HG03558 (cell line): Measurements from ENCODE around the gene DDX41.
"Not testable (repeated sequence)": the region's sequence is repeated elsewhere in the genome, so short reads cannot be mapped to it uniquely, and the experiment has no call there.

ENCODE experiments used
- ATAC-seq: cut with Tn5 transposase; IDR thresholded peaks from one replicate; pipeline ENCODE4 v1.9.1; 2021; ENCODE audit warnings: moderate number of reproducible peaks; ENCODE audit not compliant: unreplicated experiment; ENCODE audit errors: extremely low read depth

Gene DDX41

DNA sequence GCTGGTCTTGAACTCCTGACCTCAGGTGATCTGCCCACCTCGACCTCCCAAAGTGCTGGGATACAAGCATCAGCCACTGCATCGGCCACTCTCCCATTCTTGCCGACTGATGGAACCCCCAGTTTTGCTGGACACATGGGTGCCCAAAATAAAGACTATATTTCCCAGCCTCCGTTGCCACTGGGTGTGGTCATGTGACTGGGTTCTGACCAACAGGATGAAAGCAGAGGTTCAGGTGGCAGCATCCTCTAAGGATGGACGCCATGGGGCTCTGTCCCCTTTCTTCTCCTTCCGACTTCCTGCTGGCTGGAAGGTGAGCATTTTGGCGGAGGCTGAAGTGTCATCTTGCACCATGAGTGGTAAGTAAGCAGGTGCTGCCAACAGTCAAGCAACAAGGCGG, 29.6 kb downstream of the DDX41 start:
- ATAC-seq, result no peak

DNA sequence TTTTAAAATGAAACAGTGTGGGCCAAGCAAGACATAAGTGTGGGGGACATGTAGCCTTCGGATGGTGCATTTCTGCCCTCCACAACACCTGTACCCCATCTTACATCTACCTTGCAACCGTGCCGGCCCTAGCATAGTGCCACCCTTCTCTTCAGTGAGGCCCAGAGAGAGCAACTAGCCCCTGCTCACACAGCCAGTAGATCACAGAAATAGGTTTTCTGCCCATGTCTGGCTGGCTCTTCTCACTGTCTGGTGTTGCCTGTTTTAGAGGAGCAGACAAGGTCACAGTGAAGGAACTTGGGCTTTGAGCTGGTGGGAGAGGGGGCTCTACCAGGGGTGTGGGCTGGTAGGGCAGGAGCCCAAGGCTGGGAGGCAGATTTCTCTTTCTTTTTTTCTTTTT, 30.5 kb downstream of the DDX41 start:
- no peak for ATAC-seq

- not testable (repeated sequence) for ATAC-seq
These were observed 31.0 kb downstream of the DDX41 start for GRCh38 chr5:177485753-177486152.

DNA sequence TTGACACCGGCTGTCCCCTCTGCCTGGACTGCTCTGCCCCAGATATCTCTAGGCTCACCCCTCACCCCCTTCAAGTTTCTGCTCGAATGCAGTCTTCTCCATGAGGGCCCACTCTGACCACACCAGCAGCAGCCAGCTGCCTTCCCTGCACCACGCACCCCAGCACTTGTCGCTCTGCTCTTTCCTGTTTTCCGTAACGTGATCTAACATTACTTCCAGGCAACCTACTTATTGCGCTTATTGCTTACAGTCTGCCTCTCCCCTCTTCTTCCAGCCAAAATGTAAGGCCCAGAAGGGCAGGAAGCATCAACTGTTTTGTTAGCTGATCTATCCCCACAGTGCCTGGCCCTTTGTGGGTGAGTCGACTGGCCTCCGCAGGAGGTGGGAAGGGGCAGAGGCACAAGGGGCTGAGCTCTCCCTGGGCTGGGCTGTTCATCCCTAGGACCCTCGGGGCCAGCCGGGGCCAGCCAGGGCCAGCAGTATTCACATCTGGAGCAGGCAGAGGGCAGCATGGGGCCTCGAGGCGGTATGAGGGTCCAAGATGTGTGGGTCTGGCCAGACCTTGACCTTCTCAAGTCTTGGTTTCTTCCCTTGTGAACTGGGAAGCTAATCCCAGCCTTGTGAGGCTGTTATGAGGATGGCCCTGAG, 31.7 kb downstream of the DDX41 start:
- ATAC-seq, result no peak

- ATAC-seq, result no peak
These were observed 32.5 kb downstream of the DDX41 start for GRCh38 chr5:177483994-177484901.

- ATAC-seq, result no peak
These were observed 33.7 kb downstream of the DDX41 start for GRCh38 chr5:177483042-177483441.

DNA sequence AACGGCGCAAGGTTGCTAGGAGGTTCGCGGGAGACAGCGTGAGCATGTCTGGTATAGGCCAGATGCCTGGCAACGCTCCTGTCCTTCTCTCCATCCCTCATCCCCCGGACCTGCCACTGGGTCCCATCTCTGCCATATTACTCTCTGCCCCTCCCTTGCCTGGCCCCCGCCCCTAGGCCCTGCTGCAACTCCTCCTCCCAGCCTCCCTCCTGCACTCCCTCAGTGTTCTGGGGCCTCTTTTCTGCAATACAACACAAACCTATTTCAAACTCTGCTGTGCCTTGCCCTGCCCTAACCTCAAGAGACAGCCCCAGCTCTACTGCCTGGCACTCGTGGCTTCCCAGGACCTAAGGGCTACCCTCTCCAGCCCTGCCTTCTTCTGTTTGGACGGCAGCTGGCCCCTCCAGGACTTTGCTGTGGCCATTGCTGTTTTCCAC, 34.4 kb downstream of the DDX41 start:
- ATAC-seq, result no peak

GRCh38 chr5:177479774-177480173, 37.0 kb downstream of the DDX41 start:
- no peak for ATAC-seq

DNA sequence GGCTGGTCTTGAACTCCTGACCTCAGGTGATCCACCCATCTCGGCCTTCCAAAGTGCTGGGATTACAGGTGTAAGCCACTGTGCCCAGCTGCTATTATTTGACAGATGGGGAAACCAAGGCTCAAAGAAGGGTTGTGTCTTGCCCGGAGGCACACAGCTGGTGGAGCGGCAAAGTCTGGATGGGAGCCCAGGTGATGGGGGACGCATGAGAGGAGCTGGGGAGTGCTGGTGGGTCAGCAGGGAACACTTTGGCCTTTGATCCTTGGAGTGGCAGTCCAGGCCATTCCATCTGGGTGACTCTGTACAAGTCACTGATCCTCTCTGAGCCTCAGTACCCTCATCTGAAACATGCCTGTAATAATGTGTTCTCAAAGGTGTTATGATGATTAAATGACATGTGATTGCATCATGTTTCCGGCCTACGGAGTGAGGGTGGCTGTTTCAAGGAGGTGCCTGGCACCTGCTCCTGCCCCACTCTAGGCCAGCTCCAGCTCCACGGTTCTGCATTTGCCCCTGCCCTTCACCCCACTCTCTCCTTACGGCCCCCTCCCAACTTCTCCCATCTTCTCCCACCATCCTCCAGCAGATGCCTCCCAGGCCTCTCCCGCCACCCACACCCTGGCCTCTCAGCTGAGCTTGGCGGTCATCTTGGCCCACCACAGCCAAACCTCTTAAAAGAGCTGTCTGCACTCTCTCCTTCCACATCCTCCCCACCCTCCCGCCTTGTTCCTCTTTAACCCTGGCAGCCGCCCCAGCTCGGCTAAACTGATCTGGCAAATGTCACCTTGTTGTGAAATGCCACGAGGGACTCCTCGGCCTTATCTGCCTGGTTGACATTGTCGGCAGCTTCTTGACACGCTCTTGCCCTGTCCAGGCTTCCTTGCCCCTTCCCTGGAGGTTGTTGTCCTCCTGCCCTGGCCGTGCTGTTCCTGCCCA, 37.8 kb downstream of the DDX41 start:
- no peak for ATAC-seq

DNA sequence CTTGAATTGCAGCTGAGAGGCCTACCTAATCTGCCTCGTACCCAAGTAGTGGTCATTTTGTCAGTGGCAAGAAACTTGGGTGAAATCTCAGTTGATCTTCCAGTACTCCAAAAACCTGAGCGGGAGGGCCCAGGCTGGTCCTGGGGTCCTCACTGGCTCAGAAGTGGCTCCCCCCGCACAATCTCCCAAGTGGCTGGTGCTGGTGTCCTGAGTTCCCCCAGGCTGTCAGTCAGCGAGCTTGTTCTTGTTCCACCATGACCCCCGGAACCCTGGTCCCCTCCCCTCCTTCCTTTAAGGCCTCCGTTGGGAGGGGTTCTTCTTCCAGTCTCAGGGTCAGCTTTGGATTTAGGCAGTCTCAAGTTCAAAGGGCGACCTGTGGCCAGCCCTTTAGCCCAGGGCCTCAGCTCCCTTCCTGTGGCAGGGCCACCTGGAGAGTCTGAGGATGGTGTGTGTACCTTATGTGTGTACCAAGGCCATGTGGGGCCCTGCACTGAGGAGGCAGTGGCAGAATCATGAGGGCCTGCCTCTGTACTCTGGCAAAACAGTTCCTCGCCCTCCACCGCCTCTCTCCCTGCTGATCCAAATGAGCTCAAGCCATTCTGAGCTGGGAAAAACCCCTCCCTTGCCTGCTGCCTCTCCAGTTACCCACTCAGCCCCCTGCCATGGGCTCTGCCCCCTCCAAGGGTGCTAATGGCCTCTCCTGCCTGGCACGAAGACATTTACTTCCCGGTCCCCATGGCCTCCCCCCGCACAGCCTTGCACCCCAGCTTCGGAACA, 38.9 kb downstream of the DDX41 start:
- no peak for ATAC-seq

GRCh38 chr5:177476531-177477233, 40.1 kb downstream of the DDX41 start:
- no peak for ATAC-seq

- no peak for ATAC-seq
These were observed 41.0 kb downstream of the DDX41 start for GRCh38 chr5:177475563-177476427.

- no peak for ATAC-seq
These were observed 41.8 kb downstream of the DDX41 start for GRCh38 chr5:177474846-177475562.

- no peak for ATAC-seq
These were observed 42.7 kb downstream of the DDX41 start for GRCh38 chr5:177474002-177474476.

GRCh38 chr5:177473443-177474001, 43.2 kb downstream of the DDX41 start, which contains the start of gene DBN1:
Gene DBN1, minus strand, starts transcription at chr5:177473634. Its CDS starts 113 bp downstream, at chr5:177473521.
- no peak for ATAC-seq

DNA sequence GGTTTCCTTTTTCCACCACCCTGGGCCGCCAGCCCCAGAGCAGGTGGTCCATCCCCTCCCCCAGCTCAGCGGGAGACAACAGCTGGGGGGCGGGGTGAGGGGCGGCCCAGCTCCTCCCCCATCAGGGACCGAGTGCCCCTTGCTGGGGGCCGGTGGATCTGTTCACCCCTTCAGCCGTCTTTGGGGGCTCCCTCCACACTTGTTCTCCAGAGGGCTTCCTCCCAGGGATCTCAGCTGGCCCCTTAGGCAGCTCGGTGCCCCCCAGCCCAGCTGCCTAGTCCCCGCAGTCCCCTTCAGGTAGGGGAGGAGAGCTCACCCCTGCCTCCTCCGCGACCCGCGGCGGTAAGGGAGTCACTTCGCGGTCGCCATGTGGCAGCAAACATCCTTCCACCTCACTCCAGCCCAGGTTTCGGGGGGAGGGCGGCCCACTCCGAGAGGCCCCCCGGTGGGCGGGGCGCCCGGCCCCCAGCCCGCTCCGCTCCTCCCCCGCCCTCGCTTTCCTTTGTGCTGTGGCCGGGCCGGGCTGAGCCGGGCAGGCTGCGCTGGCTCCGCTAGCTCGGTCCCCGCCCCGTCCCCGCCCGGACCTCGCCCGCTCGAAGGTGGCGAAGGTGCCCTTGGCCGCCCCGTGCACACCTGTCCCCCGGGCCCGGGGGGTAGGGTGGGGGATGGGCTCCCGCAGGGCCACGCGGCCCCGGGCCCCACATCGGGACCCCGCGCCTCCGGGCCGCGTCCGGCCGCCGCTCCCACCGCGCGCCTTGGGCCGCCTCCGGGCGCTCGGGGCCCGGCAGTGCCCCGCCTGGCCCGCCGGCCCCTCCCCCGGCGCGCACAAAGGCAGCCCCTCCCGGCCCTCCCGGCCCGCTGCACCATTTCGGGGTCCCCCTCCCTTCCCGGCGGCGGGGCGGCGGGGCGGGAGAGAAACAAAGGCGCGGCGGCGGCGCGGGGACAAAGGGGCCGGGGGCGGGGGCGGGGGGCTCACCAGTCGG, 44.0 kb downstream of the DDX41 start:
- no peak for ATAC-seq
